K562 (cell line): ENCODE data around the gene PKD1. TPM values are rescaled to one million over a fixed set of nuclear protein-coding genes. Genes with fewer than 3 reads are reported as not detected.

ENCODE experiments used
- C11orf30 ChIP-seq: fragments of 450-650 bp; IDR thresholded peaks from 2 replicates; pipeline ENCODE4 v1.6.1; 2016; ENCODE audit warnings: low read depth, mild to moderate bottlenecking
- CHD2 ChIP-seq: IDR thresholded peaks from 2 replicates; pipeline ENCODE4 v1.6.1; 2011; ENCODE audit warnings: low read depth, low read length
- EGR1 ChIP-seq: fragments of 450-650 bp; conservative IDR thresholded peaks from 2 replicates; pipeline ENCODE4 v1.6.1; 2017; ENCODE audit warnings: mild to moderate bottlenecking
- KAT2B ChIP-seq: IDR thresholded peaks from one replicate; pipeline ENCODE4 v1.6.1; 2012; ENCODE audit warnings: low read depth, mild to moderate bottlenecking, control low read depth, inconsistent platforms, low read length, moderate library complexity
- LEF1 ChIP-seq: fragments of 450-650 bp; IDR thresholded peaks from 2 replicates; pipeline ENCODE4 v1.6.1; 2016; ENCODE audit warnings: mild to moderate bottlenecking
- MYNN ChIP-seq, 2 experiments: sonication (generic); formaldehyde crosslinking in 1 of 2; IDR thresholded peaks; 2 replicates each; pipeline versions ENCODE4 v1.5.0 to v1.6.1; 2016 to 2020; ENCODE audit warnings: antibody characterized with exemption in 1 of 2, missing genetic modification reagents in 1 of 2
- POLR2B ChIP-seq: fragments of 450-650 bp; IDR thresholded peaks from 2 replicates; pipeline ENCODE4 v1.6.1; 2018; ENCODE audit warnings: low read depth; ENCODE audit not compliant: partially characterized antibody
- SIRT6 ChIP-seq: IDR thresholded peaks from one replicate; pipeline ENCODE4 v1.6.1; 2012; ENCODE audit warnings: low read depth, mild to moderate bottlenecking, control low read depth, inconsistent platforms, low read length, moderate library complexity
- TCF7 ChIP-seq: sonication (generic); IDR thresholded peaks from 2 replicates; pipeline ENCODE4 v1.6.1; 2016; ENCODE audit warnings: antibody characterized with exemption, borderline replicate concordance
- YY1 ChIP-seq, 3 experiments: IDR thresholded peaks; 2 replicates each; pipeline ENCODE4 v1.6.1; 2011; ENCODE audit warnings: low read length in 2 of 3, mild to moderate bottlenecking in 2 of 3, moderate library complexity in 2 of 3, borderline replicate concordance in 1 of 3, control low read depth in 1 of 3, low read depth in 1 of 3; ENCODE audit not compliant: insufficient read depth in 3 of 3, insufficient replicate concordance in 2 of 3, control insufficient read depth in 1 of 3, insufficient read length in 1 of 3; ENCODE audit errors: extremely low read depth in 1 of 3
- ZBED1 ChIP-seq: IDR thresholded peaks from 2 replicates; pipeline ENCODE4 v1.6.1; 2014
- ZNF316 ChIP-seq: fragments of 450-650 bp; IDR thresholded peaks from 2 replicates; pipeline ENCODE4 v1.6.1; 2016
- ZNF668 ChIP-seq: fragments of 250-450 bp; sonication (Bioruptor Pico); IDR thresholded peaks from 2 replicates; pipeline ENCODE4 v1.8.0; 2022; ENCODE audit warnings: mild to moderate bottlenecking, inconsistent platforms
- ZNF830 ChIP-seq: fragments of 250-450 bp; sonication (Bioruptor Pico); IDR thresholded peaks from 2 replicates; pipeline ENCODE4 v1.5.0; 2021; ENCODE audit warnings: mild to moderate bottlenecking
- polyA plus RNA-seq, 8 experiments: library from polyadenylated mRNA; depleted of rRNA in 4 of 8; stranded (reverse) in 5 of 8; unstranded in 3 of 8; fragments of >200 nt; fragmentation: Nextera tagmentation in 2 of 8; fragmentation: Illumina TruSeq in 1 of 8; extraction: Ambion mirVana in 2 of 8; extraction: Trizol in 1 of 8; gene quantifications; 2 replicates each; pipeline versions ENCODE4 v1.2.1 to v1.2.3, GENCODE V29; 2011 to 2014; ENCODE audit warnings: inconsistent platforms in 1 of 8, missing spikeins in 1 of 8
- total RNA-seq, 7 experiments: library from RNA; depleted of rRNA in 6 of 7; stranded (reverse); fragments of >200 nt in 6 of 7; fragmentation: Illumina TruSeq in 2 of 7; extraction: Trizol in 2 of 7; gene quantifications; 2 replicates each; pipeline versions ENCODE4 v1.2.1 to v1.2.3, GENCODE V29; 2011 to 2021; ENCODE audit warnings: low replicate concordance in 1 of 7
- TF ChIP-seq, protein P1 (sequence below): sonication (generic); formaldehyde crosslinking; IDR thresholded peaks from 2 replicates; pipeline ENCODE4 v1.8.1; 2023; ENCODE audit warnings: mild to moderate bottlenecking, missing genetic modification reagents
- TF ChIP-seq, protein P2 (sequence below): sonication (generic); formaldehyde crosslinking; IDR thresholded peaks from 2 replicates; pipeline ENCODE4 v1.8.1; 2022; ENCODE audit warnings: missing genetic modification reagents
- TF ChIP-seq, protein P3 (sequence below): fragments of 450-650 bp; IDR thresholded peaks from 2 replicates; pipeline ENCODE4 v1.6.1; 2016
- TF ChIP-seq, protein P4 (sequence below): fragments of 150-350 bp; conservative IDR thresholded peaks from 2 replicates; pipeline ENCODE4 v1.6.1; 2014; ENCODE audit warnings: low read length
- TF ChIP-seq, protein P5 (sequence below): fragments of 250-450 bp; sonication (Bioruptor Pico); IDR thresholded peaks from 2 replicates; pipeline ENCODE4 v1.5.0; 2021; ENCODE audit warnings: mild to moderate bottlenecking, borderline replicate concordance

Gene PKD1
- total and polyA plus RNA-seq, 9 of the 15 experiments (the other 6 are each of a cell fraction or from before 2014, with no cell fraction given), result 0.23 to 93.5 (median 12.6) TPM

DNA sequence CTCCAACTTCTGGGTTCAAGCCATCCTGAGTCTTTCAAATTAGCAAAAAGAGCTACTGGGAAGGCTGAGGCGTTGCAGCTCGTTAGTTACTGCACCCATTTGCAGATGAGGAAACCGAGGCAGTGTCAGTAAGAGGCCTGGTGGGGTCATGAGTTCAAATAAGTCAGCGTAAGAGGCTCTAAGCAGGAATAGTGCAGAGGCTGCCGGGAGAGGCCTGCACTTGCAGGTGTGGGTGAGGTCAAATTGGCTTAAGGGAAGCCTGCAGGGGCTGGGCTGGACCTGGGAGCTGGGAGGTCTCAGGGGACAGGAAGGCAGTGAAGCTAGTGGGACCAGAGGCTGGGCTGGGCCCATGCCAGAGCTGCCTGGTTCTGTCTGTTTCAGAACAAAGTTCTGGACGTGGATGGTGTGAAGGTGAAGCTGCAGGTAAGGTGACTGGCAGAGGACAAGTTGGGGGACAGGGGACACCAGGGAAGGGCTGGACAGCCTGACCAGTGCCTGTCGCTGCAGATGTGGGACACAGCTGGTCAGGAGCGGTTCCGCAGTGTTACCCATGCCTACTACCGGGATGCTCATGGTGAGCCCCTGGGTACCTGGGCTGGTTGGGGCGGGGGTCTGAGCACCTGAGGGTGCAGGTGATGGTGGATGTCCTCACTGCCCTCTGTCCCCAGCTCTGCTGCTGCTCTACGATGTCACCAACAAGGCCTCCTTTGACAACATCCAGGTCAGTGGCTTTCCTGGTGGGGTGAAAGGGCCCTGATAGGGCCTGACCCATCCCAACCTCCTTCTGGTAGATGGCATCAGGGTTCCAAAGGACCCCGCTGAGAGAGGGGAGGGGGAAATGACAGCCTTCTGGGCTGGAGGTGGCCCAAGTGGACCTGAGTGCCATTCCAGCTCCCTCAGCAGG lies 15.7 kb upstream of the PKD1 start (continued):
- TF ChIP-seq, protein P1, sequence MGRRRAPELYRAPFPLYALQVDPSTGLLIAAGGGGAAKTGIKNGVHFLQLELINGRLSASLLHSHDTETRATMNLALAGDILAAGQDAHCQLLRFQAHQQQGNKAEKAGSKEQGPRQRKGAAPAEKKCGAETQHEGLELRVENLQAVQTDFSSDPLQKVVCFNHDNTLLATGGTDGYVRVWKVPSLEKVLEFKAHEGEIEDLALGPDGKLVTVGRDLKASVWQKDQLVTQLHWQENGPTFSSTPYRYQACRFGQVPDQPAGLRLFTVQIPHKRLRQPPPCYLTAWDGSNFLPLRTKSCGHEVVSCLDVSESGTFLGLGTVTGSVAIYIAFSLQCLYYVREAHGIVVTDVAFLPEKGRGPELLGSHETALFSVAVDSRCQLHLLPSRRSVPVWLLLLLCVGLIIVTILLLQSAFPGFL, result peak; percentile 88; the same call in 1 of the 2 replicates
- TF ChIP-seq ZNF316 (no peak), SIRT6 (peak; percentile 85), CHD2 (0 out of 2 replicates have a peak, but pooled peaks have one; percentile 20), MYNN (IDR thresholded peaks at IDR 0.05) (peak; percentile 67; the same call in 1 of the 2 replicates), MYNN (CRISPR knock-in tag; IDR thresholded peaks at IDR 0.05) (no peak), ZNF668 (CRISPR knock-in tag) (no peak), LEF1 (no peak), TCF7 (no peak), YY1 (IDR thresholded peaks at IDR 0.05; ENCODE audit: borderline replicate concordance in 1 of 3, control insufficient read depth in 1 of 3, extremely low read depth in 1 of 3, insufficient read depth in 3 of 3, insufficient read length in 1 of 3, insufficient replicate concordance in 2 of 3, low read depth in 1 of 3, low read length in 2 of 3) (peak in 1 of 3 experiments; percentile 3), C11orf30 (no peak), POLR2B (peak; percentile 16), EGR1 (no peak), ZNF830 (CRISPR knock-in tag) (no peak), KAT2B (no peak), ZBED1 (no peak)
- TF ChIP-seq, protein P2, sequence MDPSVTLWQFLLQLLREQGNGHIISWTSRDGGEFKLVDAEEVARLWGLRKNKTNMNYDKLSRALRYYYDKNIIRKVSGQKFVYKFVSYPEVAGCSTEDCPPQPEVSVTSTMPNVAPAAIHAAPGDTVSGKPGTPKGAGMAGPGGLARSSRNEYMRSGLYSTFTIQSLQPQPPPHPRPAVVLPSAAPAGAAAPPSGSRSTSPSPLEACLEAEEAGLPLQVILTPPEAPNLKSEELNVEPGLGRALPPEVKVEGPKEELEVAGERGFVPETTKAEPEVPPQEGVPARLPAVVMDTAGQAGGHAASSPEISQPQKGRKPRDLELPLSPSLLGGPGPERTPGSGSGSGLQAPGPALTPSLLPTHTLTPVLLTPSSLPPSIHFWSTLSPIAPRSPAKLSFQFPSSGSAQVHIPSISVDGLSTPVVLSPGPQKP, result no peak
- TF ChIP-seq, protein P3, sequence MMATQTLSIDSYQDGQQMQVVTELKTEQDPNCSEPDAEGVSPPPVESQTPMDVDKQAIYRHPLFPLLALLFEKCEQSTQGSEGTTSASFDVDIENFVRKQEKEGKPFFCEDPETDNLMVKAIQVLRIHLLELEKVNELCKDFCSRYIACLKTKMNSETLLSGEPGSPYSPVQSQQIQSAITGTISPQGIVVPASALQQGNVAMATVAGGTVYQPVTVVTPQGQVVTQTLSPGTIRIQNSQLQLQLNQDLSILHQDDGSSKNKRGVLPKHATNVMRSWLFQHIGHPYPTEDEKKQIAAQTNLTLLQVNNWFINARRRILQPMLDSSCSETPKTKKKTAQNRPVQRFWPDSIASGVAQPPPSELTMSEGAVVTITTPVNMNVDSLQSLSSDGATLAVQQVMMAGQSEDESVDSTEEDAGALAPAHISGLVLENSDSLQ, result no peak
- TF ChIP-seq, protein P4, sequence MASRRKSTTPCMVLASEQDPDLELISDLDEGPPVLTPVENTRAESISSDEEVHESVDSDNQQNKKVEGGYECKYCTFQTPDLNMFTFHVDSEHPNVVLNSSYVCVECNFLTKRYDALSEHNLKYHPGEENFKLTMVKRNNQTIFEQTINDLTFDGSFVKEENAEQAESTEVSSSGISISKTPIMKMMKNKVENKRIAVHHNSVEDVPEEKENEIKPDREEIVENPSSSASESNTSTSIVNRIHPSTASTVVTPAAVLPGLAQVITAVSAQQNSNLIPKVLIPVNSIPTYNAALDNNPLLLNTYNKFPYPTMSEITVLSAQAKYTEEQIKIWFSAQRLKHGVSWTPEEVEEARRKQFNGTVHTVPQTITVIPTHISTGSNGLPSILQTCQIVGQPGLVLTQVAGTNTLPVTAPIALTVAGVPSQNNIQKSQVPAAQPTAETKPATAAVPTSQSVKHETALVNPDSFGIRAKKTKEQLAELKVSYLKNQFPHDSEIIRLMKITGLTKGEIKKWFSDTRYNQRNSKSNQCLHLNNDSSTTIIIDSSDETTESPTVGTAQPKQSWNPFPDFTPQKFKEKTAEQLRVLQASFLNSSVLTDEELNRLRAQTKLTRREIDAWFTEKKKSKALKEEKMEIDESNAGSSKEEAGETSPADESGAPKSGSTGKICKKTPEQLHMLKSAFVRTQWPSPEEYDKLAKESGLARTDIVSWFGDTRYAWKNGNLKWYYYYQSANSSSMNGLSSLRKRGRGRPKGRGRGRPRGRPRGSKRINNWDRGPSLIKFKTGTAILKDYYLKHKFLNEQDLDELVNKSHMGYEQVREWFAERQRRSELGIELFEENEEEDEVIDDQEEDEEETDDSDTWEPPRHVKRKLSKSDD, result no peak
- TF ChIP-seq, protein P5, sequence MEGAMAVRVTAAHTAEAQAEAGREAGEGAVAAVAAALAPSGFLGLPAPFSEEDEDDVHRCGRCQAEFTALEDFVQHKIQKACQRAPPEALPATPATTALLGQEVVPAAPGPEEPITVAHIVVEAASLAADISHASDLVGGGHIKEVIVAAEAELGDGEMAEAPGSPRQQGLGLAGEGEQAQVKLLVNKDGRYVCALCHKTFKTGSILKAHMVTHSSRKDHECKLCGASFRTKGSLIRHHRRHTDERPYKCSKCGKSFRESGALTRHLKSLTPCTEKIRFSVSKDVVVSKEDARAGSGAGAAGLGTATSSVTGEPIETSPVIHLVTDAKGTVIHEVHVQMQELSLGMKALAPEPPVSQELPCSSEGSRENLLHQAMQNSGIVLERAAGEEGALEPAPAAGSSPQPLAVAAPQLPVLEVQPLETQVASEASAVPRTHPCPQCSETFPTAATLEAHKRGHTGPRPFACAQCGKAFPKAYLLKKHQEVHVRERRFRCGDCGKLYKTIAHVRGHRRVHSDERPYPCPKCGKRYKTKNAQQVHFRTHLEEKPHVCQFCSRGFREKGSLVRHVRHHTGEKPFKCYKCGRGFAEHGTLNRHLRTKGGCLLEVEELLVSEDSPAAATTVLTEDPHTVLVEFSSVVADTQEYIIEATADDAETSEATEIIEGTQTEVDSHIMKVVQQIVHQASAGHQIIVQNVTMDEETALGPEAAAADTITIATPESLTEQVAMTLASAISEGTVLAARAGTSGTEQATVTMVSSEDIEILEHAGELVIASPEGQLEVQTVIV, result no peak
